CD4-positive, alpha-beta T cell treated with Interleukin-21 for 1 hour (primary cell): ENCODE data around the gene CRYAA.

ENCODE experiments used
- DNase-seq: peaks from one replicate; pipeline ENCODE4 v3.0.0-alpha.2; 2020

CRYAA gene

GRCh38 chr21:43204638-43205037, 35.8 kb downstream of the CRYAA start:
- no peak for DNase-seq

- DNase-seq = no peak
These were observed 37.6 kb downstream of the CRYAA start for GRCh38 chr21:43206231-43207042.

GRCh38 chr21:43207043-43207315, 38.2 kb downstream of the CRYAA start:
- DNase-seq = no peak

- DNase-seq = no peak
These were observed 39.1 kb downstream of the CRYAA start for GRCh38 chr21:43207868-43208267.

- no peak for DNase-seq
These were observed 39.9 kb downstream of the CRYAA start for GRCh38 chr21:43208561-43209332.

- DNase-seq = no peak
These were observed 41.0 kb downstream of the CRYAA start for GRCh38 chr21:43209575-43210453.

- no peak for DNase-seq
These were observed 41.8 kb downstream of the CRYAA start for GRCh38 chr21:43210454-43211071.

GRCh38 chr21:43211072-43211759, 42.4 kb downstream of the CRYAA start:
- no peak for DNase-seq

- no peak for DNase-seq
These were observed 42.9 kb downstream of the CRYAA start for GRCh38 chr21:43211760-43212115.
